Measurements from ENCODE around the gene PLOD3. TPM values are rescaled to one million over a fixed set of nuclear protein-coding genes. Genes with fewer than 3 reads are reported as not detected.

Gene PLOD3
- total and polyA plus RNA-seq, 7 donors, result 12.9 to 45.4 (median 19.1) TPM

DNA sequence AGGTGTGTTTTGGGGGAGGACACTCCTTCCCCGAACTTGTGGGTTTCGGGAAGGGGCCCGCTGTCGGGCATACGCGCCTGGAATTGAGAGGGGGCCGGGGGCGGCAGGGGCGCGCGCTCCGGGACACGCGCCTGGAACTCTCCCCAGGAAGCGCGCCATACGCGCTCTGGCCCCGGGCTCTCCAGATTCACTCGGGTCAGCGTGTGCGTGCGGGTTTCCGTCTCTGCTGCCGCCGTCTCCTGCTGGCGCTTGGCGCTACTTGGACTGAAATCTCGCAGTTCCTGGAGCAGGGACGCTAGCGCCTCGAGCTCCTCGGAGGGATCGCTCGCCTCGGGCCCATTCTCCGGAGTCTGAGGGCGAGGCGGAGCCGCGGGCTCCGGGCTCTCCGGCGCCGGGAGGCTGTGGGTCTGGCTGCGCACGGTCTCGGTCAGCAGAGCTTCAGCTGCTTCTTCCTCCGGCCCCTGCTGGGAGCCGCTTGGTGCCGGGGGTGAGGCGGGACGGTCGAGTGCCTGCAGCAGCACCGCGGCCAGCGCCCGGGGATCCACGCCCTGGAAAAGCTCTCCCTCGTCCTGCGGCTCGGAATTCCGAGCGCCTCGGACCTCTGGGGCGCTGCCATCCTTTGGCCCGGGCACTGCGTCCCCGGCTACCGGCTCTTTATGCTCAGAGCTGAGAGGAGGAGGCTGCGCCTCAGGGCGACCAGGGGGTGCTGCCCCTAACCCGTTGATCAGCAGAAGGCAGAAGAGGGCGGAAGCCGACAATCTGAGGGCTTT lies 53.1 kb downstream of the PLOD3 start:
- Histone ChIP-seq H3K4me3 (peak overlapping the region; percentile 48), H3K27ac (no peak overlapping the region), H3K9me3 (no peaks in the 10 kb centered on the region), H3K27me3 (ENCODE audit: insufficient read depth in 3 of 3, low read length in 2 of 3) (peaks cover 0 to 75% (median 40%) of the 10 kb centered on the region in 3 donors), H3K4me1 (peaks cover 4% of the 10 kb centered on the region), H3K36me3 (ENCODE audit: insufficient read depth in 1 of 2, low read depth in 1 of 2) (peaks cover 0 to 12% of the 10 kb centered on the region in 2 donors)
- intact Hi-C loops (cut with DNase I), result no loop called here
- ATAC-seq (no peak), DNase-seq (no peak)
- WGBS, 3 donors, result 1 to 2% (median 2%) methylated on average over 70 to 75 of the region's 75 CpGs
- TF ChIP-seq, protein P1, sequence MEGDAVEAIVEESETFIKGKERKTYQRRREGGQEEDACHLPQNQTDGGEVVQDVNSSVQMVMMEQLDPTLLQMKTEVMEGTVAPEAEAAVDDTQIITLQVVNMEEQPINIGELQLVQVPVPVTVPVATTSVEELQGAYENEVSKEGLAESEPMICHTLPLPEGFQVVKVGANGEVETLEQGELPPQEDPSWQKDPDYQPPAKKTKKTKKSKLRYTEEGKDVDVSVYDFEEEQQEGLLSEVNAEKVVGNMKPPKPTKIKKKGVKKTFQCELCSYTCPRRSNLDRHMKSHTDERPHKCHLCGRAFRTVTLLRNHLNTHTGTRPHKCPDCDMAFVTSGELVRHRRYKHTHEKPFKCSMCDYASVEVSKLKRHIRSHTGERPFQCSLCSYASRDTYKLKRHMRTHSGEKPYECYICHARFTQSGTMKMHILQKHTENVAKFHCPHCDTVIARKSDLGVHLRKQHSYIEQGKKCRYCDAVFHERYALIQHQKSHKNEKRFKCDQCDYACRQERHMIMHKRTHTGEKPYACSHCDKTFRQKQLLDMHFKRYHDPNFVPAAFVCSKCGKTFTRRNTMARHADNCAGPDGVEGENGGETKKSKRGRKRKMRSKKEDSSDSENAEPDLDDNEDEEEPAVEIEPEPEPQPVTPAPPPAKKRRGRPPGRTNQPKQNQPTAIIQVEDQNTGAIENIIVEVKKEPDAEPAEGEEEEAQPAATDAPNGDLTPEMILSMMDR (IDR thresholded peaks at IDR 0.05), result no peak

DNA sequence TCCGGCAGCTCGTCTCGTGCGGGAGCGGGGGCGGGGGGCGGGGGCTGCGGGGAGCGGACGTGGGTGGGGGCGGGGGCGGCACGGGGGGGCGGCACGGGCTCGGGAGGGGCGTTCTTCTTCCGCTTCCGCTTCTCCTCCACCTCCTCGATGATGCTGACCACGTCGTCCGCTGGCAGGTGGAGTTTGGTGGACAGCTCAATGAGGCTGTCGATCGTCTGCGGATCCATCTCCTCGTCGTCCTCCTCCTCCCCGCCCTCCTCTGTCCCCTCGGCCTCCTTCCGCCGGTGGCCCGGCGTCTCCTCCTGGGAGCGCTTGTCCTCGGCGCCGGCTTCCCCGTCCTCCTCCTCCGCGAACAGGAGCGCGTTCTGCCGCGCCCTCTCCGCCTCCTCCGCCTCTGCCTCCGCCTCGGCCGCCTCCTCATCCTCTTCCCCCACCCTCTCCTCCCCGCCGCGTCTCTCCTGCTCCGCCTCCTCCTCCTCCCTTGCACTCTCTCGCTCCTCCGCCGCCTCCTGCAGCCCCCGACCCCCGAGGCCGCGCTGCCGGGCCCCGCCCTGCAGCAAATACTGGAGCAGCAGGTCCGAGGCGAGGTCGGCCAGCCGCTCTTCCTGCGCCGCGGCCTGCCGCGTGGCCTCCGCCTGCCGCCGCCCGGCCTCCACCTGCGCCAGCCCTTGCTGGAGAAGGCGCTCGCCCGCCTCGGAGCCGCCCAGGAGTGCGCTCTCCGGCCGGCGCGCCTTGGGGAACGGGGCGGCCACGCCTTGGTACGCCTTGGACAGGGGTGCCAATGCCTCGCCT lies 53.9 kb downstream of the PLOD3 start:
- TF ChIP-seq, protein P1 (IDR thresholded peaks at IDR 0.05), result no peak
- no peak overlapping the region for H3K27ac ChIP-seq
- intact Hi-C loops (cut with DNase I), result no loop called here
- peaks cover 0 to 19% of the 10 kb centered on the region in 2 donors for H3K36me3 ChIP-seq (ENCODE audit: insufficient read depth in 1 of 2, low read depth in 1 of 2)
- no peaks in the 10 kb centered on the region for H3K9me3 ChIP-seq
- no peak for DNase-seq
- peaks cover 4% of the 10 kb centered on the region for H3K4me1 ChIP-seq
- peaks cover 0 to 68% (median 37%) of the 10 kb centered on the region in 3 donors for H3K27me3 ChIP-seq (ENCODE audit: insufficient read depth in 3 of 3, low read length in 2 of 3)
- ATAC-seq, result no peak
- peak overlapping the region; percentile 48 for H3K4me3 ChIP-seq
- 1 to 2% (median 2%) methylated on average over 48 to 92 of the region's 92 CpGs for WGBS, 3 donors

DNA sequence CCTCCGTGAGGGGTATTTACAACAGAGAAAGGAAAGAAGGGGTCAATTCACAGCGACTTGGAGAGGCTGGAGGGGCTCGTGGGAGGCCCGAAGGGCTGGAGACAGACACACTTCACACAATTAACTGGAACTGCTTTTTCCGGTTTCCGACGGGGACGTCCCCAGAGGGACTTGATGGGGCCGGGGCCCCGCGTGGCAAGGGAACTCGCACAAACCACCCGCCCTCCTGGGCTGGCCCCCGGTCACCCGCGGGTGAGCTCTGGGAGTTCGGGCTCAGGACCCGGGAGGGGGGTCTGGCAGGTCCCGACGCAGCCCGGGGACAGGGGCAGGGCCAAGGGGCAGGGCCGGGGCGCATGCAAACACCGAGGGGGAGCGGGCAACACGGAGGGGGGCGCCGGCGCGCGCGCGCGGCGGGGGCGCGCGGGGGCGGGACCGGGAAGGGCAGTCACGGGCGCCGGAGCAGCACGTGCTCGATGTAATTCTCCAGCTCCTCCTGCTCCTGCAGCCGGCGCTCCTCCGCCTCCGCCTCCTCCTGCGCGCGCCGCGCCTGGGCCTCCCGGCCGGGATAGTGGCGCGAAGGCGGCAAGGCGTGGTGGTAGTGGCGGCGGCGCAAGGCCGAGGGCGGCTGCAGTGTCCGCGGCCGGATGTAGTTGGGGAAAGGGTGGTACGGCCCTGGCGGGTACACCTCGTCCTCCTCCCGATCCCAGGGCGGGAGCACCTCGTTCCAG lies 54.7 kb downstream of the PLOD3 start:
- intact Hi-C loops (cut with DNase I), result no loop called here
- H3K27ac ChIP-seq, result no peak overlapping the region
- WGBS, 3 donors, result 2 to 7% (median 3%) methylated on average over 25 to 74 of the region's 74 CpGs
- H3K27me3 ChIP-seq (ENCODE audit: insufficient read depth in 3 of 3, low read length in 2 of 3), result peaks cover 0 to 60% (median 34%) of the 10 kb centered on the region in 3 donors
- no peaks in the 10 kb centered on the region for H3K9me3 ChIP-seq
- ATAC-seq (no peak), DNase-seq (no peak)
- peaks cover 4% of the 10 kb centered on the region for H3K4me1 ChIP-seq
- H3K4me3 ChIP-seq, result peak overlapping the region; percentile 48
- peaks cover 0 to 25% of the 10 kb centered on the region in 2 donors for H3K36me3 ChIP-seq (ENCODE audit: insufficient read depth in 1 of 2, low read depth in 1 of 2)
- TF ChIP-seq, protein P1 (IDR thresholded peaks at IDR 0.05), result no peak

DNA sequence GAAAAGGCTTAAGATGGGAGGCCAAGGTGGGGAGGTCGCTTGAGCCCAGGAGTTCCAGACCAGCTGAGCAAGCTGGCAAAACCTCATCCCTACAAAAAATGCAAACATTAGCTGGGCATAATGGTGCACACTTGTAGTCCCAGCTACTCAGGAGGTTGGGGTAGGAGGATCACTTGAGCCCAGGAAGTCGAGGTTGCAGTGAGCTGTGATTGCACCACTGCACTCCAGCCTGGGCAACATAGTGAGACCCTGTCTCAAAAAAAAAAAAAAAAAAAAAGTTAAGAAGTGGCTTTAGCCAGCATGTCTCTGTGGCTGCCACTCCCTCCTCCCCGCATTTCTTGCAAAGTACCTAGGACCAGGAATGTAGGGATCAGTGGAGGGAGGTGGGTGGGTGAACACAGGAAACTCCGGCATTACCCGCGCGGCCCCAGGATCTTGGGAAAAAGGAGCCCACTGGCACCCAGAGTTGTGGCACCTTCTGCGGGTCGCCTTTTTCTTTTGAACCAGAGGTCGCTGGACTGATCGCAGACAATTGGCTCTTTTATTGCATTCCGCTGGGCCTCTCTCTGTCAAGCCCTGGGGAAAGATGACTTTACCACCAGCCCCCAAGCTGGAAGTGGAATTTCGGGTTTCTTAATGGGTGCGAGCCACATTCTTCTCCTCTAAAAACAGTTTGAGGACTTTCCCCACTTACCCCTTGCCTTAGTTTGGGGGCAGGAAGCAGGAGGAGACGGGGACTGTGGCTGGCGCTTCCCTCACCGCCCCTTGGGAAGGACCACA lies 55.5 kb downstream of the PLOD3 start:
- DNase-seq (no peak), ATAC-seq (no peak)
- WGBS, 3 donors, result 80 to 83% (median 80%) methylated on average over 17 of the region's 17 CpGs
- TF ChIP-seq, protein P1 (IDR thresholded peaks at IDR 0.05), result no peak
- intact Hi-C loops (cut with DNase I), result no loop called here
- Histone ChIP-seq H3K9me3 (no peaks in the 10 kb centered on the region), H3K4me3 (no peak overlapping the region), H3K4me1 (peaks cover 4% of the 10 kb centered on the region), H3K36me3 (ENCODE audit: insufficient read depth in 1 of 2, low read depth in 1 of 2) (peaks cover 0 to 33% of the 10 kb centered on the region in 2 donors), H3K27me3 (ENCODE audit: insufficient read depth in 3 of 3, low read length in 2 of 3) (peaks cover 0 to 52% (median 27%) of the 10 kb centered on the region in 3 donors), H3K27ac (no peak overlapping the region)
